Measurements from ENCODE around the gene BANK1.

GRCh38 chr4:101843054-101843453 is 52.5 kb downstream of the BANK1 start:
- TF ChIP-seq POLR2AphosphoS5 (IDR thresholded peaks at IDR 0.05) (no peak), POLR2A (IDR thresholded peaks at IDR 0.05) (no peak)

All from transverse colon (tissue), 3 donors.